Small intestine (tissue), 7 donors: ENCODE measurements around the gene TNS1. TPM values are rescaled to one million over a fixed set of nuclear protein-coding genes. Genes with fewer than 3 reads are reported as not detected.

ENCODE experiments used
- DNase-seq, 2 donors: peaks; one replicate each; pipeline versions ENCODE4 v3.0.0 to v3.0.0-alpha.2; 2013
- FAIRE-seq: peaks from 2 replicates; lab custom pipeline; 2012; peaks lifted over from hg19 to GRCh38; lab: Jason Lieb, UNC
- H3K27ac ChIP-seq, 3 donors: one replicate each; pipeline ENCODE4 v1.5.1; 2013; ENCODE audit warnings: low read length in 2 of 3, mild to moderate bottlenecking in 2 of 3, control low read depth in 1 of 3, inconsistent platforms in 1 of 3, low read depth in 1 of 3, moderate library complexity in 1 of 3
- H3K27me3 ChIP-seq, 3 donors: one replicate each; pipeline ENCODE4 v1.6.1; 2013; ENCODE audit warnings: low read length in 3 of 3, inconsistent platforms in 1 of 3; ENCODE audit not compliant: control insufficient read depth in 3 of 3, insufficient read depth in 3 of 3
- H3K36me3 ChIP-seq, 3 donors: one replicate each; pipeline ENCODE4 v1.6.1; 2013; ENCODE audit warnings: low read length in 3 of 3, inconsistent platforms in 1 of 3, low read depth in 1 of 3, mild to moderate bottlenecking in 1 of 3, moderate library complexity in 1 of 3; ENCODE audit not compliant: control insufficient read depth in 3 of 3, insufficient read depth in 2 of 3
- H3K4me1 ChIP-seq, 3 donors: one replicate each; pipeline ENCODE4 v1.6.1; 2013; ENCODE audit warnings: low read length in 2 of 3, inconsistent platforms in 1 of 3, low read depth in 1 of 3, mild to moderate bottlenecking in 1 of 3, moderate library complexity in 1 of 3; ENCODE audit not compliant: control insufficient read depth in 3 of 3, insufficient read depth in 2 of 3
- H3K4me3 ChIP-seq, 3 donors: one replicate each; pipeline ENCODE4 v1.5.1; 2013; ENCODE audit warnings: low read length in 3 of 3, control low read depth in 1 of 3, inconsistent platforms in 1 of 3, low read depth in 1 of 3, mild to moderate bottlenecking in 1 of 3, moderate library complexity in 1 of 3
- H3K9me3 ChIP-seq, 2 donors: one replicate each; pipeline ENCODE4 v1.6.1; 2013; ENCODE audit warnings: low read depth in 1 of 2, low read length in 1 of 2; ENCODE audit not compliant: control insufficient read depth in 2 of 2, insufficient read depth in 1 of 2
- whole genome bisulfite sequencing, 3 donors: extraction: QIAGEN DNeasy Blood & Tissue Kit; methylation state at CpG; one replicate each; pipeline ENCODE4 v1.1.7; 2013; 5-methylcytosine and 5-hydroxymethylcytosine counted together
- polyA plus RNA-seq, 4 donors: library from polyadenylated mRNA; stranded (reverse) in 3 of 4; unstranded in 1 of 4; fragments of 200-250 nt in 3 of 4; fragments of 120-200 nt in 1 of 4; gene quantifications; one replicate each; pipeline versions ENCODE4 v1.2.1 to v1.2.3, GENCODE V29; 2013
- donor health status: healthy with polysubstance abuse.
- donor health status: control.
- donor health status: control.
- donor health status: Bipolar disorder and iron deficiency.
- donor health status: healthy.

TNS1 gene
- polyA plus RNA-seq, 4 donors = 1.3 to 52.1 (median 9.8) TPM

- WGBS, 3 donors = 47 to 57% (median 54%) methylated on average over 21 of the region's 21 CpGs
- Histone ChIP-seq H3K4me1 (peaks cover 0 to 21% (median 2%) of the 10 kb centered on the region in 3 donors), H3K27me3 (no peaks in the 10 kb centered on the region), H3K36me3 (peaks cover 0 to 3% (median 0%) of the 10 kb centered on the region in 3 donors), H3K9me3 (no peaks in the 10 kb centered on the region), H3K4me3 (no peak overlapping the region), H3K27ac (peak overlapping the region in 2 of 3 donors; percentile 56 to 65)
- FAIRE-seq = no peak
- peak in 1 of 2 donors; percentile 6 for DNase-seq
Observed at GRCh38 chr2:217964275-217965161, 38.3 kb downstream of the TNS1 start.

GRCh38 chr2:217960351-217960750 lies 42.4 kb downstream of the TNS1 start:
- no peak for FAIRE-seq
- Histone ChIP-seq H3K4me1 (peaks cover 0 to 10% (median 2%) of the 10 kb centered on the region in 3 donors), H3K27me3 (no peaks in the 10 kb centered on the region), H3K4me3 (no peak overlapping the region), H3K9me3 (no peaks in the 10 kb centered on the region), H3K36me3 (peaks cover 0 to 3% (median 0%) of the 10 kb centered on the region in 3 donors), H3K27ac (peak overlapping the region in 1 of 3 donors; percentile 7)
- 69 to 82% (median 79%) methylated on average over 4 of the region's 4 CpGs for WGBS, 3 donors
- DNase-seq = no peak

GRCh38 chr2:217959723-217960122 lies 43.1 kb downstream of the TNS1 start:
- Histone ChIP-seq H3K9me3 (no peaks in the 10 kb centered on the region), H3K27me3 (no peaks in the 10 kb centered on the region), H3K27ac (no peak overlapping the region), H3K4me3 (no peak overlapping the region), H3K4me1 (peaks cover 0 to 5% (median under 1%) of the 10 kb centered on the region in 3 donors), H3K36me3 (peaks cover 0 to 3% (median 0%) of the 10 kb centered on the region in 3 donors)
- WGBS, 3 donors = 67 to 80% (median 71%) methylated on average over 7 to 8 of the region's 8 CpGs
- DNase-seq = no peak
- no peak for FAIRE-seq

GRCh38 chr2:217958884-217959225 lies 43.9 kb downstream of the TNS1 start:
- FAIRE-seq (no peak), DNase-seq (no peak)
- 92 to 99% (median 95%) methylated on average over 3 of the region's 3 CpGs for WGBS, 3 donors
- Histone ChIP-seq H3K4me1 (no peaks in the 10 kb centered on the region), H3K4me3 (no peak overlapping the region), H3K27me3 (no peaks in the 10 kb centered on the region), H3K9me3 (no peaks in the 10 kb centered on the region), H3K36me3 (peaks cover 0 to 3% (median 0%) of the 10 kb centered on the region in 3 donors), H3K27ac (no peak overlapping the region)

GRCh38 chr2:217958206-217958883 lies 44.5 kb downstream of the TNS1 start:
- DNase-seq = no peak
- Histone ChIP-seq H3K4me3 (no peak overlapping the region), H3K36me3 (peaks cover 0 to 3% (median 0%) of the 10 kb centered on the region in 3 donors), H3K27ac (no peak overlapping the region), H3K27me3 (no peaks in the 10 kb centered on the region), H3K9me3 (no peaks in the 10 kb centered on the region), H3K4me1 (no peaks in the 10 kb centered on the region)
- 87 to 90% (median 88%) methylated on average over 16 of the region's 16 CpGs for WGBS, 3 donors
- no peak for FAIRE-seq

- no peak for FAIRE-seq
- Histone ChIP-seq H3K27ac (peak overlapping the region in 1 of 3 donors; percentile 60), H3K4me3 (no peak overlapping the region)
Observed at GRCh38 chr2:217956586-217957457, 46.0 kb downstream of the TNS1 start.

GRCh38 chr2:217955881-217956493 lies 46.8 kb downstream of the TNS1 start:
- no peaks in the 10 kb centered on the region for H3K4me1 ChIP-seq
- WGBS, 3 donors = 54 to 62% (median 55%) methylated on average over 7 of the region's 7 CpGs
- no peak for DNase-seq

More at GRCh38 chr2:217956586-217957457, 46.0 kb downstream of the TNS1 start:
- Histone ChIP-seq H3K36me3 (peaks cover 0 to 4% (median 0%) of the 10 kb centered on the region in 3 donors), H3K9me3 (no peaks in the 10 kb centered on the region), H3K27me3 (no peaks in the 10 kb centered on the region), H3K4me1 (no peaks in the 10 kb centered on the region)
- 74 to 81% (median 78%) methylated on average over 16 of the region's 16 CpGs for WGBS, 3 donors
- no peak for DNase-seq

More at GRCh38 chr2:217955881-217956493, 46.8 kb downstream of the TNS1 start:
- peaks cover 0 to 6% (median 0%) of the 10 kb centered on the region in 3 donors for H3K36me3 ChIP-seq
- no peak for FAIRE-seq
- peak overlapping the region in 1 of 3 donors; percentile 33 for H3K27ac ChIP-seq
- H3K4me3 ChIP-seq = no peak overlapping the region
- H3K9me3 ChIP-seq = no peaks in the 10 kb centered on the region
- H3K27me3 ChIP-seq = no peaks in the 10 kb centered on the region
